Mesendoderm (in vitro differentiated cells): Measurements from ENCODE around the gene TREH.
A peak's percentile ranks its signal among the peaks of the same experiment; 100 is the strongest.
"Not testable (repeated sequence)": the region's sequence is repeated elsewhere in the genome, so short reads cannot be mapped to it uniquely, and the experiment has no call there.

ENCODE experiments used
- DNase-seq: peaks from one replicate; pipeline ENCODE4 v3.0.0; 2013
- H2AK5ac ChIP-seq: 2 replicates; pipeline ENCODE4 v1.6.1; 2013; ENCODE audit warnings: low read length, inconsistent platforms
- H2BK120ac ChIP-seq: 2 replicates; pipeline ENCODE4 v1.6.1; 2013; ENCODE audit warnings: low read depth, mild to moderate bottlenecking, low read length, moderate library complexity, mixed read lengths
- H2BK15ac ChIP-seq: replicated peaks from 2 replicates; pipeline ENCODE4 v1.6.1; 2013; ENCODE audit warnings: low read depth, mild to moderate bottlenecking, moderate library complexity
- H2BK5ac ChIP-seq: 2 replicates; pipeline ENCODE4 v1.6.1; 2013; ENCODE audit warnings: low read length, inconsistent platforms
- H3K18ac ChIP-seq: 2 replicates; pipeline ENCODE4 v1.6.1; 2013; ENCODE audit warnings: mild to moderate bottlenecking, low read length, mixed read lengths
- H3K23ac ChIP-seq: one replicate; pipeline ENCODE4 v1.6.1; 2013; ENCODE audit warnings: low read length
- H3K27ac ChIP-seq: 2 replicates; pipeline ENCODE4 v1.5.1; 2013; ENCODE audit warnings: low read depth, mild to moderate bottlenecking, inconsistent platforms, low read length, moderate library complexity
- H3K27me3 ChIP-seq: 2 replicates; pipeline ENCODE4 v1.6.1; 2013; ENCODE audit warnings: low read length, control low read depth, mild to moderate bottlenecking, inconsistent platforms; ENCODE audit not compliant: insufficient read depth, poor library complexity
- H3K36me3 ChIP-seq: 2 replicates; pipeline ENCODE4 v1.6.1; 2013; ENCODE audit warnings: low read length, inconsistent platforms; ENCODE audit not compliant: control insufficient read depth, insufficient read depth
- H3K4ac ChIP-seq: one replicate; pipeline ENCODE4 v1.6.1; 2013; ENCODE audit warnings: low read depth, mild to moderate bottlenecking, low read length, moderate library complexity
- H3K4me1 ChIP-seq: 2 replicates; pipeline ENCODE4 v1.6.1; 2013; ENCODE audit warnings: low read depth, low read length, inconsistent platforms; ENCODE audit not compliant: control insufficient read depth
- H3K4me2 ChIP-seq: 2 replicates; pipeline ENCODE4 v1.6.1; 2013; ENCODE audit warnings: low read length
- H3K4me3 ChIP-seq: 2 replicates; pipeline ENCODE4 v1.5.1; 2013; ENCODE audit warnings: mild to moderate bottlenecking, low read length
- H3K56ac ChIP-seq: one replicate; pipeline ENCODE4 v1.6.1; 2013; ENCODE audit warnings: low read length
- H3K79me1 ChIP-seq: 2 replicates; pipeline ENCODE4 v1.6.1; 2013; ENCODE audit warnings: low read length, inconsistent platforms
- H3K79me2 ChIP-seq: 2 replicates; pipeline ENCODE4 v1.6.1; 2013; ENCODE audit warnings: mild to moderate bottlenecking, low read length; ENCODE audit not compliant: control insufficient read depth, insufficient read depth
- H3K9ac ChIP-seq: 2 replicates; pipeline ENCODE4 v1.6.1; 2013; ENCODE audit warnings: low read length, inconsistent platforms
- H4K5ac ChIP-seq: one replicate; pipeline ENCODE4 v1.6.1; 2013; ENCODE audit warnings: low read length
- H4K8ac ChIP-seq: one replicate; pipeline ENCODE4 v1.6.1; 2013; ENCODE audit warnings: low read depth, mild to moderate bottlenecking, control low read depth, low read length, moderate library complexity
- WGBS: extraction: QIAGEN DNeasy Blood & Tissue Kit; methylation state at CpG from one replicate; pipeline ENCODE4 v1.1.7; 2013; ENCODE audit warnings: low lambda C conversion rate, missing lambda C conversion rate; ENCODE audit not compliant: insufficient coverage; ENCODE audit errors: extremely low coverage; 5-methylcytosine and 5-hydroxymethylcytosine counted together

The TREH gene

DNA sequence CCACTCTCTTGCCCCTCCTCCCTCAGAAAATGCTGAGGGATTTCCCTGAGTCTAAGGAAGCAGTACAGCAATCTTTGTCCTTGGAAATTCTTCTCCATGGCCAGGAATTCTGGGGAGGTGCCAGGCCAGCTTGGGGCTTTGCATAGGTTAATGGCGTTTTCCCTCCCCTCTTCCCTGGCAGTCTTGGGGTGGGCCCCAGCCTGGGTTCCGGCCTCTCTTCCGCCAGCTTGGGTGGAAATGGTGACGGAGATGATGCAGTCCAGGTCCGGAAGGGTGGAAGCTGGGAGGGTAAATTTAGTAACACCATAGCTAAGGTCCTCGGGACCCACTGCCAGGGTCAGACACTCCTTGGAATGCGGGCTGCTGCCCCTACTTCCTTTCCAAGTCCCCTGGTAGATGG lies 67.1 kb downstream of the TREH start:
- Histone ChIP-seq H2BK5ac (no peak overlapping the region), H4K5ac (no peak overlapping the region), H3K23ac (no peak overlapping the region), H3K56ac (no peak overlapping the region), H3K4ac (no peak overlapping the region), H3K9ac (no peak overlapping the region), H3K36me3 (no peaks in the 10 kb centered on the region), H2BK120ac (no peak overlapping the region), H3K27me3 (peaks cover 28% of the 10 kb centered on the region), H3K79me2 (no peaks in the 10 kb centered on the region), H3K79me1 (no peaks in the 10 kb centered on the region), H3K27ac (no peak overlapping the region), H2AK5ac (no peak overlapping the region), H3K18ac (no peak overlapping the region), H3K4me3 (no peak overlapping the region), H3K4me2 (no peak overlapping the region), H2BK15ac (no peak overlapping the region), H4K8ac (no peak overlapping the region), H3K4me1 (peaks cover 10% of the 10 kb centered on the region)
- DNase-seq, result peak; percentile 4
- no CpG with 5 or more reads among the region's 7 CpGs for WGBS

DNA sequence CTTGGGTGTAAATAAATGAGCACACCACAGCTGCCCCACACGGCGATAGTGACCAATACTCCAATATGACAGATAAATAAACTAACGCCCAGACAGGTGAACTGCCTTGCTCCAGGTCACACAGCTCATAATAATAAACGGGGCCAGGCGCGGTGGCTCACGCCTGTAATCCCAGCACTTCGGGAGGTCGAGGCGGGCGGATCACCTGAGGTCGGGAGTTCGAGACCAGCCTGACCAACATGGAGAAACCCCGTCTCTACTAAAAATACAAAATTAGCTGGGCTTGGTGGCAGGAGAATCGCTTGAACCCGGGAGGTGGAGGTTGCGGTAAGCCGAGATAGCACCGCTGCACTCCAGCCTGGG lies 68.0 kb downstream of the TREH start:
- H3K4me3 ChIP-seq, H3K56ac ChIP-seq, H3K79me1 ChIP-seq, H3K36me3 ChIP-seq, H3K4ac ChIP-seq, H2BK120ac ChIP-seq, DNase-seq, H3K9ac ChIP-seq, H4K8ac ChIP-seq, H2AK5ac ChIP-seq, H3K18ac ChIP-seq, H3K23ac ChIP-seq, H2BK5ac ChIP-seq, H3K27ac ChIP-seq, H2BK15ac ChIP-seq, H3K4me1 ChIP-seq, H4K5ac ChIP-seq, H3K79me2 ChIP-seq, H3K4me2 ChIP-seq: not testable (repeated sequence)
- peaks cover 34% of the 10 kb centered on the region for H3K27me3 ChIP-seq
- no CpG with 5 or more reads among the region's 19 CpGs for WGBS

DNA sequence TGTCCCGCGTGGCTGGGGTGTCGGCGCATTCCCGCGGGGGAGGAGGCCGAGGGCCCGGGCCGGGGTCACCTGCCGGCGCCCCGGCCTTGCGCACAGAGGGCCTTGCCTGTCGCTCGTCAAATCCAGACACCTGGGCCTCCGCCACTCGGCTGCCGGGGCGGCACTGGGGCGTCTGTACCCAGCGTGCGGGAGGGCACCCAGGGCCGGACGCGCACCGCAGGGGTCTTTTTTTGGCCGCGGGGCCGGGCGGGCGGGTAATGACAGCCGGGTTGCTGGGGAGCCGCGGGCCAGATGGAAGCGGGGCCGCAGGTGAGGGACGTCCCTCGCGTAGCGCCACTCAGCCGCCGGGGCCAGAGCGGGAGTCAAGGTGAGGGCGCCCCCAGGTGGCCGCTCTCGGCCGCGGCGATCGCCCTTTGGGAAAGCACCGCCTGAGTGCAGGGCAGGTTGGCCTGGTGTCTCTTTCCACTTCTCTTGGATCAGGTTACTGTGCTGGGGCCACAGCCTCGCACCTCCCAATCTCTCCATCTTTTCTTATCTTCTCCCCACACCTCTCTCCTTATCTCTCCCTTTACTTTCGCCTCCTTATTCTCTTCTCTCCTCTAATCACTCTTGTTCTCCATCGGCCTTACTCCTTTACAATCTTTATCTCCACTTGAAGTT lies 68.5 kb downstream of the TREH start:
- Histone ChIP-seq H3K4me3 (no peak overlapping the region), H3K27ac (no peak overlapping the region), H2BK15ac (no peak overlapping the region), H3K4me2 (peak overlapping the region; percentile 16), H3K18ac (no peak overlapping the region), H2BK120ac (no peak overlapping the region), H3K56ac (peak overlapping the region; percentile 44), H3K4ac (no peak overlapping the region), H2AK5ac (no peak overlapping the region), H2BK5ac (no peak overlapping the region), H3K23ac (no peak overlapping the region), H3K79me1 (no peaks in the 10 kb centered on the region), H3K27me3 (peaks cover 37% of the 10 kb centered on the region), H3K36me3 (no peaks in the 10 kb centered on the region), H3K79me2 (no peaks in the 10 kb centered on the region), H4K5ac (no peak overlapping the region), H4K8ac (no peak overlapping the region), H3K4me1 (peaks cover 8% of the 10 kb centered on the region), H3K9ac (peak overlapping the region; percentile 13)
- 100% methylated on average over 2 of the region's 54 CpGs for WGBS
- peak; percentile 96 for DNase-seq

DNA sequence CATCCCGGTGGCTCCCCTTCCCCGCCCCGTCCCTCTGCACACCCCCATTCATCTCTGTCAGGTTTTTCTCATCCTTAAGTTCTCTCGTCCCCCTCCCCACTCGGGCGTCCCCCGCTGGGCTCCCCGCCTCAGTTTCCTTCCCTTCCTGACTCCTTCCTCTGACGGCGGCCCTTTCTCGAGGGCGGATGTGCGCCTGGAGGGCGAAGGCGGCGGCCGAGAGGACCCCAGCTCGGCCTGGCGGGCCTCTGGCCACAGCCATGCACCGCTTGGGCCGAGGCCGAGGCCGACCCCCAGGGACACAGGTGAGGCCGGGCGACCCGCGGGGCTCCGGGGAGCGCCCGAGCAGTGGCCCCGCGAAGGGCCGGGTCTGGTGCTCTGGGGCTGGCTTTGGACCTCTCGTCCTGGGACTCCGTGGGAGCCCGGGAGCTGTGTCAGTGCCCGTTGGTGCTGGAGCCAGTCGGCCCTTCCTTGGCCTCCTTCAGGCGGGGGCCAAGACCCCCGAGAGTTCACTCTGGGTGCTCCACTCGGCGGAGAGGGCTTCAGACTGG lies 69.2 kb downstream of the TREH start:
- H3K56ac ChIP-seq, result peak overlapping the region; percentile 44
- H3K9ac ChIP-seq, result peak overlapping the region; percentile 13
- no peaks in the 10 kb centered on the region for H3K79me1 ChIP-seq
- H3K79me2 ChIP-seq, result no peaks in the 10 kb centered on the region
- peaks cover 8% of the 10 kb centered on the region for H3K4me1 ChIP-seq
- WGBS, result no CpG with 5 or more reads among the region's 42 CpGs
- H3K18ac ChIP-seq, result no peak overlapping the region
- no peaks in the 10 kb centered on the region for H3K36me3 ChIP-seq
- peak overlapping the region; percentile 16 for H3K4me2 ChIP-seq
- no peak overlapping the region for H3K4ac ChIP-seq
- no peak overlapping the region for H4K8ac ChIP-seq
- no peak overlapping the region for H2BK120ac ChIP-seq
- no peak for DNase-seq
- no peak overlapping the region for H4K5ac ChIP-seq
- no peak overlapping the region for H2BK5ac ChIP-seq
- no peak overlapping the region for H2BK15ac ChIP-seq
- no peak overlapping the region for H3K4me3 ChIP-seq
- no peak overlapping the region for H3K23ac ChIP-seq
- H2AK5ac ChIP-seq, result no peak overlapping the region
- H3K27me3 ChIP-seq, result peaks cover 37% of the 10 kb centered on the region
- no peak overlapping the region for H3K27ac ChIP-seq

DNA sequence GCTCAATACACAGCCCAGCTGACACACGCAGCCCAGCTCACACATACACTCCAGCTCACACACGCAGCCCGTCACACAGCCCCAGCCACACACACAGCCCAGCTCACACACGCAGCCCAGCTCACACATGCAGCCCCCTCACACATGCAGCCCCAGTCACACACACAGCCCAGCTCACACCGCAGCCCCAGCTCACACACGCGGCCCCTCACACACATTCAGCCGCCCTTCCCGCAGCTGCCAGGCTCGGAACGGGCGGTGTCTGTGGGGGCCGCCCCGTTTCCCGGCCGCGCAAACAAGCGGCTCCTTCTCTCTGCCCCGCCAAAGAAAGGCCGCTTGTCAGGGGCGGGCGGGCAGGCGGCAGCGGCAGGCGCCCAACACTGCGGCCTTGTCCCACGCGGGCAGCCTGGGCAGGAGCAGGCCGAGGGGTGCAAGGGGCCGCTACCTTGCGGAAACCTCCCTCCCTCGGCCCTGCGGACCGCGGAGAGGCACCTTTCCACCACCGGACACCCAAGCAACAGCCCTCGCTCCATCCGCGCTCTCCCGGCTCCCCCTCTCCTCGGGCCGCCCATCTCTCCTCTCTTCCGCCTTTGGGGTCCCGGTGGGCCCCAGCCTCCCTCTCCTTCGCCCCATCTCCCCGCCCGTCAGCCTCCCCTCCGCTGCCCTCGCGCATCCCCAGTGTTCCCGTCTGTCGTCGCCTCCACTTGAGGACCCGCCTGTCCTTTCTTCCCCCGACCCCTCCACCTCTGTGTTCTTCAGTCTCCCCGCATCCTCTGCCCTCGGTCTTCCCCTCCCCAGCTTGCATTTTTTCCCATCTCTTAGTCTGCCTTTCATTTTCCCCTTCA lies 69.8 kb downstream of the TREH start:
- H2BK120ac ChIP-seq, result no peak overlapping the region
- H2BK5ac ChIP-seq, result no peak overlapping the region
- H3K23ac ChIP-seq, result no peak overlapping the region
- peak overlapping the region; percentile 50 for H3K56ac ChIP-seq
- no peak overlapping the region for H4K5ac ChIP-seq
- no peaks in the 10 kb centered on the region for H3K79me2 ChIP-seq
- no peaks in the 10 kb centered on the region for H3K36me3 ChIP-seq
- no peak overlapping the region for H3K4me3 ChIP-seq
- H3K4me2 ChIP-seq, result peak overlapping the region; percentile 16
- no peak overlapping the region for H3K27ac ChIP-seq
- H2AK5ac ChIP-seq, result no peak overlapping the region
- no peak overlapping the region for H3K4ac ChIP-seq
- peak; percentile 26 for DNase-seq
- H4K8ac ChIP-seq, result no peak overlapping the region
- no peak overlapping the region for H2BK15ac ChIP-seq
- H3K79me1 ChIP-seq, result no peaks in the 10 kb centered on the region
- H3K4me1 ChIP-seq, result peaks cover 6% of the 10 kb centered on the region
- H3K9ac ChIP-seq, result no peak overlapping the region
- H3K27me3 ChIP-seq, result peaks cover 38% of the 10 kb centered on the region
- H3K18ac ChIP-seq, result no peak overlapping the region
- WGBS, result no CpG with 5 or more reads among the region's 57 CpGs
